Measurements from ENCODE around the gene SPSB1.

Gene SPSB1

GRCh38 chr1:9279172-9279840 is 13.4 kb upstream of the SPSB1 start:
- H3K4me3 ChIP-seq (ENCODE audit: low read depth, low read length): no peak overlapping the region
- TF ChIP-seq CTCF (conservative IDR thresholded peaks at IDR 0.05; ENCODE audit: low read depth, low read length): no peak
- DNase-seq (ENCODE audit: low read depth): no peak

GRCh38 chr1:9280015-9280860 is 12.5 kb upstream of the SPSB1 start:
- TF ChIP-seq CTCF (conservative IDR thresholded peaks at IDR 0.05; ENCODE audit: low read depth, low read length): no peak
- peak; percentile 85 for DNase-seq (ENCODE audit: low read depth)
- no peak overlapping the region for H3K4me3 ChIP-seq (ENCODE audit: low read depth, low read length)

- DNase-seq (ENCODE audit: low read depth): peak; percentile 48
Measured at GRCh38 chr1:9281071-9281827, 11.4 kb upstream of the SPSB1 start.

GRCh38 chr1:9281908-9282695 is 10.6 kb upstream of the SPSB1 start:
- no peak for TF ChIP-seq CTCF (conservative IDR thresholded peaks at IDR 0.05; ENCODE audit: low read depth, low read length)
- H3K4me3 ChIP-seq (ENCODE audit: low read depth, low read length): no peak overlapping the region
- no peak for DNase-seq (ENCODE audit: low read depth)

More at GRCh38 chr1:9281071-9281827, 11.4 kb upstream of the SPSB1 start:
- no peak overlapping the region for H3K4me3 ChIP-seq (ENCODE audit: low read depth, low read length)
- TF ChIP-seq CTCF (conservative IDR thresholded peaks at IDR 0.05; ENCODE audit: low read depth, low read length): no peak

GRCh38 chr1:9282696-9282955 is 10.1 kb upstream of the SPSB1 start:
- no peak overlapping the region for H3K4me3 ChIP-seq (ENCODE audit: low read depth, low read length)
- DNase-seq (ENCODE audit: low read depth): no peak
- TF ChIP-seq CTCF (conservative IDR thresholded peaks at IDR 0.05; ENCODE audit: low read depth, low read length): no peak

- TF ChIP-seq CTCF (conservative IDR thresholded peaks at IDR 0.05; ENCODE audit: low read depth, low read length): no peak
- H3K4me3 ChIP-seq (ENCODE audit: low read depth, low read length): no peak overlapping the region
- DNase-seq (ENCODE audit: low read depth): no peak
Measured at GRCh38 chr1:9284061-9284460, 8.6 kb upstream of the SPSB1 start.
